Measurements from ENCODE around the gene ZC3H7A. TPM values are rescaled to one million over a fixed set of nuclear protein-coding genes. Genes with fewer than 3 reads are reported as not detected.
"Not testable (repeated sequence)": the region's sequence is repeated elsewhere in the genome, so short reads cannot be mapped to it uniquely, and the experiment has no call there.

Gene ZC3H7A, protein sequence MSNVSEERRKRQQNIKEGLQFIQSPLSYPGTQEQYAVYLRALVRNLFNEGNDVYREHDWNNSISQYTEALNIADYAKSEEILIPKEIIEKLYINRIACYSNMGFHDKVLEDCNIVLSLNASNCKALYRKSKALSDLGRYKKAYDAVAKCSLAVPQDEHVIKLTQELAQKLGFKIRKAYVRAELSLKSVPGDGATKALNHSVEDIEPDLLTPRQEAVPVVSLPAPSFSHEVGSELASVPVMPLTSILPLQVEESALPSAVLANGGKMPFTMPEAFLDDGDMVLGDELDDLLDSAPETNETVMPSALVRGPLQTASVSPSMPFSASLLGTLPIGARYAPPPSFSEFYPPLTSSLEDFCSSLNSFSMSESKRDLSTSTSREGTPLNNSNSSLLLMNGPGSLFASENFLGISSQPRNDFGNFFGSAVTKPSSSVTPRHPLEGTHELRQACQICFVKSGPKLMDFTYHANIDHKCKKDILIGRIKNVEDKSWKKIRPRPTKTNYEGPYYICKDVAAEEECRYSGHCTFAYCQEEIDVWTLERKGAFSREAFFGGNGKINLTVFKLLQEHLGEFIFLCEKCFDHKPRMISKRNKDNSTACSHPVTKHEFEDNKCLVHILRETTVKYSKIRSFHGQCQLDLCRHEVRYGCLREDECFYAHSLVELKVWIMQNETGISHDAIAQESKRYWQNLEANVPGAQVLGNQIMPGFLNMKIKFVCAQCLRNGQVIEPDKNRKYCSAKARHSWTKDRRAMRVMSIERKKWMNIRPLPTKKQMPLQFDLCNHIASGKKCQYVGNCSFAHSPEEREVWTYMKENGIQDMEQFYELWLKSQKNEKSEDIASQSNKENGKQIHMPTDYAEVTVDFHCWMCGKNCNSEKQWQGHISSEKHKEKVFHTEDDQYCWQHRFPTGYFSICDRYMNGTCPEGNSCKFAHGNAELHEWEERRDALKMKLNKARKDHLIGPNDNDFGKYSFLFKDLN
- total RNA-seq: 35.7 and 56.5 TPM in 2 replicates

DNA sequence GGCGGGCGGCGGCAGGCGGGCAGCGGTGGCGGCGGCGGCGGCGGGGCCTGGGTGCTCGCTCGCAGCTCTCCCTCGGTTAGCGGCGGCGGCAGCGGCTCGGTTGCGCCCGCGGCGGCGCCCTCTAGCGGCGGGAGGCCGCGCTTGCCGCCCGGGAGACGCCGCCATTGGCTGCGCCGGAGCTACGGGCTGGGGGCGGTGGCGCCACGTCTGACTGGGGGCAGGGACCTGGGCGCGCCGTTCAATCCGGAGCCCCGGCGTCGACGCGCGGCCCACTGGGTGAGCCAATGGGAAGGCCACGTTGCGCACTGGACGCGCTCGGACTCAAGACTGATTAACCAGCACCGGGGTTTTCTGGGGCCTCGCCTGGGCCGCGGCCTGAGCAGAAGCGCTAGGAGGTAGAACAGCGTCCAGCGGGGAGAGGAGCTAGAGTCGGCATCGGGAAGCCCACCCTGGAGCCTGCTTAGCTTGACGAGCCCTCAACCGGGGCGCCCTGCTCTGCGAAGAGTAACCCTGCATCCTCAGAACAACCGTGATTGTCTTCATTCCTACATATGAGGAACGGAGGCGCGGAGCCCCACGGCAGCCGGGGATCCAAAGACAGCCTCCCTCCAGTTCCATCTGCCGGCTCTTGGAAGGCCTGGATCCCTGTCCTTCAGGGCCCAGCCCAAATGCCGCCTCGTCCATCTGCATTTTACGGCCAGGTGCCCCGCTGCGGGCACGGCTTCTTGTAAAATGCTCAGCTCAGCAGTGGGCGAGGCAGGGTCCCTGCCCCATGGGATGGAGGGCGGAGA is at the start of gene ZC3H7A:
Gene ZC3H7A (minus strand): TSS at position 93 of the 791 bp plus-strand sequence. CDS start 14,904 bp downstream, outside the sequence.
- DNase-seq (ENCODE audit: low read depth in 2 of 2): peak; percentile 88 to 99

DNA sequence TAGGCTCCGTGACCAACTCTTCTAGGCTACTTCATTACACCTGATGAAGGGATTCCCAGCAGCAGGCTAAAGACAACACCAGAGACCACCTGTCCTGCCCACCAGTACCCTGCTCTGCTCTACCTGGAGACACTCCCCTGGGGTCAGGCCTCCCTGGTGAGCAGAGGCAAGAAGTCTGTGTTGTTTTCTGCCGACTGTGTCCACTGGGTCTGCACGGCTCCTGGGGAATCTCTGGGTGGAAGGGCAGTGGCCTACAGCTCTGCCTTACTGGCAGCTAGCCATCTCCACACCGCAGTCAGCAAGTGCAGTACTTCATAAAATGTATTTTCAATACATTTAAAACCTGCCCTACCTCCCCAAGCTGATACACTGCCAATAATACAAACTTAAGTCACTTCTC is 47.4 kb upstream of the ZC3H7A start:
- DNase-seq (ENCODE audit: low read depth in 2 of 2): no peak

DNA sequence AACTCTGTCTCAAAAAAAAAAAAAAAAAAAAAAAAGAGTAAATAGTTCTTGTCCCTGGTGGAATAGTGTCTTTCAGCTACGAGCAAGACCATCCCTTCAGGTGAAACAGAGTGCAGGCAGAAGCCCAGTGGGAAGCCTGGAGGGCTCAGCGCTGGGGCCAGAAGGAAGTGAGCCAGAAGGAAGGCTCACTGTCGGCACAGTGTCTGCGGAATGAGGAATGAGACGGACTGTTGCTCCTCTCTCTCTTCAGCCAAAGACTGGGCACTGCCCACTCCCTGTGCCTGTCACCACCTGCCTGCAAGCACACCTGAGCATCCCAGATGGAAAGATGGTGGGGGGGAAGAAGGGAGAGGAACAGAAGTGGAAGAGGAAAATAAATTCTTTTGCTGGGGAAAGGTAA is 46.8 kb upstream of the ZC3H7A start:
- no peak for DNase-seq (ENCODE audit: low read depth in 2 of 2)

DNA sequence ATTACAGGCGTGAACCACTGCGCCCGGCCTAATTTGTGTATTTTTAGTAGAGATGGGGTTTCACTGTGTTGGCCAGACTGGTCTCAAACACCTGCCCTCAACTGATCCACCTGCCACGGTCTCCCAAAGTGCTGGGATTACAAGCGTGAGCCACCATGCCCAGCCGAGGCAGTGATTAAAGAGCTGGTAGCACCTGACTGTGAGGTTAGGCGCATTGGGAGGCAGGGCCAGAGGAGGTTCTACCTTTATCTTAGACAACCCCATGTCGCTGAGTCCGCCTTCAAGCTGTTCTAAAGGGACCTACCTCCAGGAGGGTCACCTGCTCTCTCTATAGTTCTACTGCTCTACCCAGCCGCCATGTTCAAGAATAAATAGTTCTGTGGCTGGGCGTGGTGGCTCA is 46.1 kb upstream of the ZC3H7A start:
- DNase-seq (ENCODE audit: low read depth in 2 of 2): no peak

DNA sequence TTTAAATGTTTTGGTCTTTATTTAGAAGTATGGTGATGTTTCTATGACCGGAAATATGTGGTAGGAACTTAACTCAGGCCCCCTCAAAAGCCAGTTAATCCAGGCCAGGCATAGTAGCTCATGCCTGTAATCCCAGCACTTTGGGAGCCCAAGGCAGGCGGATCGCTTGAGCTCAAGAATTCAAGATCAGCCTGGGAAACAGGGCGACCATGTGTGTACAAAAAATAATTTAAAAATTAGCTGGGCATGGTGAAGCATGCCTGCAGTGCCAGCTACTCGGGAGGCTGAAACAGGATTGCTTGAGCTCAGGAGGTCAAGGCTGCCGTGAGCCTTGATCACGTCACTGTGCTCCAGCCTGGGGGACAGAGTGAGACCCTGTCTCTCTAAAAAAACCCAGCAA is 44.0 kb upstream of the ZC3H7A start:
- no peak for DNase-seq (ENCODE audit: low read depth in 2 of 2)

DNA sequence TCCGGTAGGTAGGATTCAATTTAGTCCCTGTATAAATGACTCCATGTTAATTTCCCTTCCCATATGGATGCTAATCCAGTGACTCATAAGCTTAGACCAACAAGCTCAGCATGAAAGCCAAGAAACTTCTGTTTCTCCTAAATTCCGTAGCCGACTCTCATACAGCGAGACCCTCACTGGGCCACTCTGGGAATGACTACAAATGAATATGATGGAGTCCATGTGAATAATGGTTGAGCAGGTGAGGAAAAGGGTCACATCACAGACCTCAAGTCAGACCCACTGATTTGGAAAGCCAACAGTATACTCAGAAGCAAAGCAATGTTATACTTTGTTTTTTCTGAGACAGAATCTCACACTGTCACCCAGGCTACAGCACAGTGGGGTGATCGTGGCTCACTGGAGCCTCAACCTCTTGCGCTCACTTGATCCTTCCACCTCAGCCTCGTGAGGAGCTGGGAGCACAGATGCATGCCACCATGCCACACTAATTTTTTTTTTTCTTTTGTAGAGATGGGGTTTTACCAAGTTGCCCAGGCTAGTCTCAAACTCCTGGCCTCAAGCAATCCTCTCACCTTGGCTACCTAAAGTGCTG is 39.7 kb upstream of the ZC3H7A start:
- peak in 1 of 2 donors; percentile 45 for DNase-seq (ENCODE audit: low read depth in 2 of 2)

DNA sequence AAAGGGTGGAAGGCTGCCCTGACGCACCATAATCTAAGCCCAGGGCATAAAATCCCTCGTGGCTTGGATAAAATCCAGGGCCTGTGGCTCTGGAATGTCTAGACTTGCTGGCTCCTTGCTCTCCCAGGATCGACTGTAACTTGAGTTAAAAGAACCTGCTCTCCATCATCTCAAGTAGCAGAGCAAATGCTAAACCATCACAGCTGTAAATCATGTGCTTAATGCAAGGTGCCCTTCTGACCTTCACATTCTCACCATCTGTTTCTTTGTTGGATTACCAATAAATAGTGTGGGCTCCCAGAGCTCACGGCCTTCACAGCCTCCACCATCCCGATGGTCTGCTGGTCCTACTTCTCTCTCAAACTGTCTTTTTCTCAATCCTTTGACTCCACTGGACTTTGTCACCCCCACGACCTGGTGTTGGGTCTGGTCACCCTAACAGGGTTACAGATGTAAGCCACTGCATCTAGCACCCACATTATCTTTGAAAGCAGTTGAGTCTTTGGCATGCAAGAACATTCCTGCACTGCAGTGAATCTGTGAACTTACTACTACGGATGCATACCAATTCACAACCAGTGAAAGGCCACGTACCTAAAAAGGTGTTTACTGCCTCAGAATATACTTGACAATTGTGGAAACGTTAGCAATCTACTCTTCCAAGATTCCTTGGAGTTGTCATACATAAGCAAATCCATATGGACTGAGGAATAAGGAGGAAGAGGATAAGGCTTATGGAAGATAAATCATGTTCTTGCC is 39.0 kb upstream of the ZC3H7A start:
- no peak for DNase-seq (ENCODE audit: low read depth in 2 of 2)

DNA sequence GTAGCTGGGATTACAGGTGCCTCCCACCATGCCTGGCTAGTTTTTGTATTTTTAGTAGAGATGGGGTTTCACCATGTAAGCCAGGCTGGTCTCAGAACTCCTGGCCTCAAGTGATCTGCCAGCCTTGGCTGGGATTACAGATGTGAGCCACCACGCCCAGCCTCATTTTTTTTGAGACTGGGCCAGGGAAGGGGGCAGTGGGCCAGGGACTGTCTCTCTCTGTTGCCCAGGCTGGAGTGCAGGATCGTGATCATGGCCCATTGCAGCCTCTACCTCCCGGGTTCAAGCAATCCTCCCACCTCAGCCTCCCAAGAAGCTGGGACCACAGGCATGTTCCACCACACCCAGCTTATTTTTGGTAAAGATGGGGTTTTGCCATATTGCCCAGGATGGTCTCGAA is 38.3 kb upstream of the ZC3H7A start:
- DNase-seq (ENCODE audit: low read depth in 2 of 2): no peak

DNA sequence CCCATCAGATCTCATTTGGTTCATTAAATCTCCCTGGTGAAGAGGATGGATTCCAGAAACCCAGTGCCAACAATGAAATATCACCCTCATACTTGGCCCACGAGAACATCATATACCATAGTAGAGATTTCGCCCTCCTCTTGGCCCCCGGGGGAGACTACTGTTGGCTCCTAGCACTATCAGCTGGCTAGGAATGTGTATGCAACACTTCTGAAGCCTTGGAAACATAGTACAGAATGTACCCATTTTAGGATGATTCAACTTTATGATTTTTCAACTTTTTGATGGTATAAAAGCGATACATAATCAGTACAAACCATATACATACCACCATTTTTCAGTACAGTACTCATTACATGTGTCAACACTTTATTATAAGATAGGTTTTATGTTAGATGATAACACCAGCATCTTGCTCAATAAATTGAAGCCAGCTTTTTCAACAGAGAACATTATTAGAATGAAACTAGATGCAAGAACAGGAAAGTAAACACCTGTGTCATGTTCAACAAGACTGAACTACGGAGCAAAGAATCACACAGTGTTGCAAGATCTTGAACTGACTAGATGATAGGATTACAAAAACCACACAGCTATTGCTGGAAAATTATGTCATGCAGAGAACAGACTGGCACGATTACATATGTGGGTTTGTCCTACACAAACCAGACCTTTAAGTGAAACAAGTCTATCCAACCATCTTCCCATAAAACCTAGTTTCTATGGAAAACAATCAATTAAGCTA is 37.1 kb upstream of the ZC3H7A start:
- DNase-seq (ENCODE audit: low read depth in 2 of 2): no peak

DNA sequence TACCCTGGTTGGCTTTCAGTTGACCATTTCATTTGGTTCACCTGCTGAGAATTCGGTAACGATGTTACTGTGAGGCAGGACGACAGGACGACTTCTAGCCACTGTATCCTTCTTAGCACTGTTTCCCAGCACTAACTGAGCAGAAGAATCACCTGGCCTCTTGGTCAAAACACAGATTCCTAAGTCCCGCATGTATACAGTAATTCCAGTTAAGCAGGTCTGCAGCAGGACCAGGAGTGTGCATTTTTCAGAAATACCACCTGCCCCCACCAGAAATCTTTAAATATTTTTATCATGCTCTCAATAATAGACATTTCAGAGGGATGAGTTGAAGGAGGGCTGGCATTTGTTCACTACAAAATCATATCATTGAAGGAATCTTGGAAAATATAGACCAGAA is 31.6 kb upstream of the ZC3H7A start:
- no peak for DNase-seq (ENCODE audit: low read depth in 2 of 2)

DNA sequence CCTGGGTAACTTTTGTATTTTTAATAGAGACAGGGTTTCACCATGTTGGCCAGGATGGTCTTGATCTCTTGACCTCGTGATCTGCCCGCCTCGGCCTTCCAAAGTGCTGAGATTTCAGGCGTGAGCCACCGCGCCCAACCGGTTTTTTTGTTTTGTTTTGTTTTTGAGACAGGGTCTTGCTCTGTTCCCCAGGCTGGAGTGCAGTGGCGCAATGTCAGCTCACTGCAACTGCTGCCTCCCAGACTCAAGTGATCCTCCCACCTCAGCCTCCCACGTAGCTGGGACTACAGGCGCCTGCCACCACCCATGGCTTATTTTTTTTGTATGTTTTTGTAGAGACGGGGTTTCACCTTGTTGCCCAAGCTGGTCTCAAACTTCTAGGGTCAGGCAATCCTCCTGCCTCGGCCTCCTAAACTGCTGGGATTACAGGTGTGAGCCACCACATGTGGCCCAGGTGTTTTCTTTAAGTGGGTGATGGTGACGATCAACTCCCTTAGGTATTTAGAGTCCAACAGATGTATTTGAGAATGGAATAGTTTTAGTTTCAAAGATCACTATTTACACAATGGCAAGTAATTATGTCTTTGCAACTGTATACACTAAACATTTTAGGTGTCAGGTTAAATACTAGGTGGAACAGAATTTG is 28.6 kb upstream of the ZC3H7A start:
- DNase-seq (ENCODE audit: low read depth in 2 of 2): not testable (repeated sequence)

DNA sequence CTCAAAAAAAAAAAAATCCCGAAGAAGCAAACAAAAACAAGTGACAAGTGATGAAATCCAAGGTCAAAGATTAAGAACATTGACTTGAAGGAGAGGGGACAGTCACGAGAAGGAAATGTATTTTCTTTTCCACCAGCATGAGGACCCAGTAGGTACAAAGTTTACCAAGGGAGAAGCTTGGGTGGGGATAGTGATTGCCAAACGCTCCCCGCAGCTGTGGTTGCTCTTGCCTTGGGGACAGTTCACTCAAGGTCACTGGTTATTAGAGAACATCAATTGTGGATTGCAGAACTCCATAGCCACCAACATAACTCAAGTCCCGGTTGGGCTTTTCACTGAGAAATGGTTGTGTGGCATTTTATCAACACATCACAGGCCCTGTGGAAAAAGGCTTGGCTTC is 27.3 kb upstream of the ZC3H7A start:
- no peak for DNase-seq (ENCODE audit: low read depth in 2 of 2)

DNA sequence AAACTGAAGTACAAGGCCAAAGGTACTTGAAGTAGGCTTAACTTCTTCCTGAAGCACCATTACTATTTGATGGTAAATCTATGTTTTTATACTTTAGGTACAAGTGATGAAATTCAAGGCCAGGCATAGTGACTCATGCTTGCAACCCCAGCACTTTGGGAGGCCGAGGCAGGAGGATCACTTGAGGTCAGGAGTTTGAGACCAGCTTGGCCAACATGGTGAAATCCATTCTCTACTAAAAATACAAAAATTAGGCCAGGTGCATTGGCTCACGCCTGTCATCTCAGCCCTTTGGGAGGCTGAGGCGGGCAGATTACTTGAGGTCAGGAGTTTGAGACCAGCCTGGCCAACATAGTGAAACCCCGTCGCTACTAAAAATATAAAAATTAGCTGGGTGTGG is 26.6 kb upstream of the ZC3H7A start:
- not testable (repeated sequence) for DNase-seq (ENCODE audit: low read depth in 2 of 2)

DNA sequence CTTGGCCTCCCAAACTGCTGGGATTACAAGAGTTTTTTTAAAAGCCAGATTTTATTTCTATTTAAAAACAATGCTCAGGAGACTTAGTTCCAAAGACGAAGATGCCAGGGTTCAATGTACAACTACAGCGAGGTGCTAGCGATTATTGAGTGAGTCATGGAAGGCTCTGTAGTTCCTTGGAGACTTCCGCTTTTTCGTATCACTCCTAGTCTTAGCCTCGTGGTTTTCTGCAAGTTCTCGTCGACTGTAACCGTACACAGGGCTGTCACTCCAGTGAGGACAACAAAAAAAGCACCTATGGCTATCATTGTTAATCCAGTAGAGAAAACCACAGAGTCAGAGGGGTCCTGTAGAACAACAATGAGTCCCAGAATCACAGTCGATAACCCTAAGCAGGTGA is 22.7 kb upstream of the ZC3H7A start:
- DNase-seq (ENCODE audit: low read depth in 2 of 2): no peak

DNA sequence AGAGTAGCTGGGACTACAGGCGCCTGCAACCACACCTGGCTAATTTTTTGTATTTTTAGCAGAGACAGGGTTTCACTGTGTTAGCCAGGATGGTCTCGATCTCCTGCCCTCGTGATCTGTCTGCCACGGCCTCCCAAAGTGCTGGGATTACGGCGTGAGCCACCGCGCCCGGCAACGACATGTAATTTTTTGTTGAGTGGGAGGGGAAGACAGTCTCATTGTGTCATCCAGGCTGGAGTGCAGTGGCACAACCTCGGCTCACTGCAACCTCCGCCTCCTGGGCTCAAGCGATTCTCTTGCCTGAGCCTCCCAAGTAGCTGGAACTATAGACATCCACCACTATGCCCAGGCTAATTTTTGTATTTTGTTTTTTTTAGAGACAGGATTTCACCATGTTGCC is 21.9 kb upstream of the ZC3H7A start:
- DNase-seq (ENCODE audit: low read depth in 2 of 2): not testable (repeated sequence)

DNA sequence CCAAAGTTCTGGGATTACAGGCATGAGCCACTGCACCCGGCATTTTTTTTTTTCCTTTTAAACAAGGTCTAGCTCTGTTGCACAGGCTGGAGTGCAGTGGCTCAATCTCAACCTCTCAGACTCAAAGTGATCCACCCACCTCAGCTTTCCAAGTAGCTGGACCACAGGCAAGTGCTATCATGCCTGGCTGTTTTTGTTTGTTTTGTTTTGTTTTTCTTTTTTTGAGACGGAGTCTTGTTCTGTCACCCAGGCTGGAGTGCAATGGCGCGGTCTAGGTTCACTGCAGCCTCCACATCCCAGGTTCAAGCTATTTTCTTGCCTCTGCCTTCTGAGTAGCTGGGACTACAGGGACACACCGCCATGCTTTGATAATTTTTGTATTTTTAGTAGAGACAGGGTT is 19.1 kb upstream of the ZC3H7A start:
- no peak for DNase-seq (ENCODE audit: low read depth in 2 of 2)

DNA sequence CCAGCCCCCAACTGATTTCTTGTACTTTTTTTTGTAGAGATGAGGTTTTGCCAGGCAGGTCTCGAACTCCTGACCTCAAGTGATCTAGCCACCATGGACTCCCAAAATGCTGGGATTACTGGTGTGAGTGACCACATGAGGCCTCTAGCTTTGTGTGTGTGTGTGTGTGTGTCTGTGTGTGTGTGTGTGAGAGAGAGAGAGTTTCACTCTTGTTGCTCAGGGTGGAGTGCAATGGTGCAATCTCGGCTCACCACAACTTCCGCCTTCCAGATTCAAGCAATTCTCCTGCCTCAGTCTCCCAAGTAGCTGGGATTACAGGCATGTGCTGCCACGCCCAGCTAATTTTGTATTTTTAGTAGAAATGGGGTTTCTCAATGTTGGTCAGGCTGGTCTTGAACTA is 17.7 kb upstream of the ZC3H7A start:
- not testable (repeated sequence) for DNase-seq (ENCODE audit: low read depth in 2 of 2)

DNA sequence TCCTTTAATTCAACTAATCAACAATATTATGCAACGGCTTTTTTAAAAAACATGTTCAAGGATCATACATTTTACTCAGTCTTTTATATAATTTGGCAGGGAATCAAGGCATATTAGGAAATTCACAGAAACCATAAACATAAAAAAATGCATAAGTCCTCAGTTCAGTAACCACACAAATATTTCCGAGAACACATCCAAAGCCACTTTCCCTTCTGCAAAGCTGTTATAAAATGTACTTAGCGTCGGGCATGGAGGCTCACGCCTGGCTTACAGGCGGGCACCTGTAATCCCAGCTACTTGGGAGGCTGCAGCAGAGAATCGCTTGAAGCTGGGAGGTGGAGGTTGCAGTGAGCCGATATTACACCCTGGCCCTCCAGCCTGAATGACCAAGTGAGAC is 9.7 kb upstream of the ZC3H7A start:
- DNase-seq (ENCODE audit: low read depth in 2 of 2): no peak

DNA sequence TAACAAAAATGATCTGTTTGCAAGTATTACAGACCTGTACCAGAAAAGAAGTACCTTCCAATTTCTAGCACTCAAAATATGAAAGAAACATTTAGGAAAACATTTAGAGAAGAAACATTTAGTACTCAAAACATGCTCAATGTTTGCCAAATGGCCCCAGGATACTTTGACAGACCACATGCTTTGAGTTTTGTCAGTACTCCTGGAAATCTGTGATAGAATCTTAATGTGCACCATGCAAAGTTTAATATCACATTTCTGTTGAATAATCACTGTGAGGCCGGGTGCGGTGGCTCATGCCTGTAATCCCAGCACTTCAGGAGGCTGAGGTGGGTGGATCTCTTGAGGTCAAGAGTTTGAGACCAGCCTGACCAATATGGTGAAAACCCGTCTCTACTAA is 8.5 kb upstream of the ZC3H7A start:
- DNase-seq (ENCODE audit: low read depth in 2 of 2): no peak

Measured in dermis microvascular lymphatic vessel endothelial cell (primary cell).